CD4-positive, CD25-positive, alpha-beta regulatory T cell (primary cell): ENCODE measurements around the gene NUMA1. TPM values are rescaled to one million over a fixed set of nuclear protein-coding genes. Genes with fewer than 3 reads are reported as not detected.

Source experiments
- ATAC-seq, 2 donors: fragments of 150-1000 bp; cut with Tn5 transposase; one replicate each; pipeline ENCODE4 v1.10.0; 2021; ENCODE audit warnings: low read depth in 2 of 2, moderate number of reproducible peaks in 2 of 2, moderate library complexity in 1 of 2
- DNase-seq, 3 donors: peaks; one replicate each; pipeline versions ENCODE4 v3.0.0 to v3.0.0-alpha.2; 2012 to 2022; ENCODE audit warnings: mixed read lengths in 1 of 3
- H3K27ac ChIP-seq: one replicate; pipeline ENCODE4 v1.7.0; 2013; ENCODE audit warnings: mild to moderate bottlenecking, low read length; ENCODE audit not compliant: insufficient read depth, poor library complexity, severe bottlenecking
- H3K27me3 ChIP-seq: one replicate; pipeline ENCODE4 v1.7.0; 2013; ENCODE audit warnings: low read length; ENCODE audit not compliant: control insufficient read depth, insufficient read depth
- H3K36me3 ChIP-seq: one replicate; pipeline ENCODE4 v1.7.0; 2013; ENCODE audit warnings: mild to moderate bottlenecking, low read length, moderate library complexity; ENCODE audit not compliant: control insufficient read depth, insufficient read depth
- H3K4me1 ChIP-seq: 2 replicates; pipeline ENCODE4 v1.7.0; 2013; ENCODE audit warnings: mild to moderate bottlenecking, low read length; ENCODE audit not compliant: insufficient read depth, control insufficient read depth, poor library complexity, severe bottlenecking
- H3K4me3 ChIP-seq: one replicate; pipeline ENCODE4 v1.7.0; 2013; ENCODE audit warnings: low read depth, mild to moderate bottlenecking, low read length, moderate library complexity
- H3K9me3 ChIP-seq, 2 experiments: 1 replicate in 1 of 2; 2 replicates in 1 of 2; pipeline ENCODE4 v1.7.0; 2013; ENCODE audit warnings: low read length in 2 of 2, mild to moderate bottlenecking in 1 of 2, moderate library complexity in 1 of 2; ENCODE audit not compliant: control insufficient read depth in 2 of 2
- H3K27ac Mint-ChIP-seq, 3 donors: one replicate each; pipeline ENCODE4 v1.8.0; 2020 to 2022; ENCODE audit warnings: mild to moderate bottlenecking in 3 of 3, mixed read lengths in 3 of 3, moderate library complexity in 2 of 3
- H3K27me3 Mint-ChIP-seq: one replicate; pipeline ENCODE4 v1.8.0; 2022; ENCODE audit warnings: mild to moderate bottlenecking, mixed read lengths
- H3K36me3 Mint-ChIP-seq: one replicate; pipeline ENCODE4 v1.8.0; 2020; ENCODE audit warnings: mixed read lengths
- H3K4me1 Mint-ChIP-seq, 4 donors: one replicate each; pipeline ENCODE4 v1.8.0; 2020 to 2022; ENCODE audit warnings: mixed read lengths in 4 of 4, mild to moderate bottlenecking in 1 of 4
- H3K4me3 Mint-ChIP-seq, 4 donors: one replicate each; pipeline ENCODE4 v1.8.0; 2020 to 2022; ENCODE audit warnings: mild to moderate bottlenecking in 4 of 4, mixed read lengths in 4 of 4, moderate library complexity in 3 of 4
- H3K9me3 Mint-ChIP-seq, 7 donors: one replicate each; pipeline ENCODE4 v1.8.0; 2020 to 2022; ENCODE audit warnings: mixed read lengths in 7 of 7, mild to moderate bottlenecking in 3 of 7, moderate library complexity in 2 of 7
- polyA plus RNA-seq, 4 donors: library from polyadenylated mRNA; unstranded; fragments of 300-500 nt; fragmentation: Illumina TruSeq; gene quantifications; one replicate each; pipeline ENCODE4 v1.2.3, GENCODE V29; 2021
- total RNA-seq: library from RNA; stranded (reverse); gene quantifications from one replicate; pipeline ENCODE4 v1.2.3, GENCODE V29; 2022

Gene NUMA1
- total and polyA plus RNA-seq, 5 donors from 2014 or later: 14.0 to 272 (median 23.5) TPM

DNA sequence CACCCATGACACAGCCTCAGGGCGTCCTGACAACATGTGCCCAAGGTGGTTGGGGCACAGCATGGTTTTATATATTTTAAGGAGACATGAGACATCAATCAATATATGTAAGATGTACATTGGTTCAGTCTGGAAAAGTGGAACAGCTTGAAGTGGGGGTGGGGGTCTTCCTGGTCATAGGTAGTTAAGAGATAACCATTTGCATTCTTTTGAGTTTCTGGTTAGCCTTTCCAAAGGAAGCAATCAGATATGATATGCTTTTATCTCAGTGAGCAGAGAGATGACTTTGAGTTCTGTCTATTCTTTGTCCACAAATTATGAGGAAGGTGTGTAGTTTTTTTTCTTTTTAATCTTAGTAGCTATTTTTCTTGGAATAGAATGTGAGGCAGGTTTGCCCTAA, 42.3 kb upstream of the NUMA1 start:
- H3K4me3 ChIP-seq: no peak overlapping the region
- H3K27me3 ChIP-seq: no peaks in the 10 kb centered on the region
- H3K27me3 Mint-ChIP-seq: peaks cover 22% of the 10 kb centered on the region
- no peak overlapping the region for H3K27ac Mint-ChIP-seq
- H3K36me3 ChIP-seq: no peaks in the 10 kb centered on the region
- no peaks in the 10 kb centered on the region for H3K4me1 Mint-ChIP-seq
- H3K4me3 Mint-ChIP-seq: no peak overlapping the region
- no peak overlapping the region for H3K27ac ChIP-seq
- H3K9me3 ChIP-seq: peaks cover 0 to 6% of the 10 kb centered on the region in 2 experiments
- no peaks in the 10 kb centered on the region for H3K4me1 ChIP-seq
- no peaks in the 10 kb centered on the region for H3K36me3 Mint-ChIP-seq
- ATAC-seq (no peak), DNase-seq (no peak)
- peaks cover 0 to 9% (median 1%) of the 10 kb centered on the region in 7 donors for H3K9me3 Mint-ChIP-seq

DNA sequence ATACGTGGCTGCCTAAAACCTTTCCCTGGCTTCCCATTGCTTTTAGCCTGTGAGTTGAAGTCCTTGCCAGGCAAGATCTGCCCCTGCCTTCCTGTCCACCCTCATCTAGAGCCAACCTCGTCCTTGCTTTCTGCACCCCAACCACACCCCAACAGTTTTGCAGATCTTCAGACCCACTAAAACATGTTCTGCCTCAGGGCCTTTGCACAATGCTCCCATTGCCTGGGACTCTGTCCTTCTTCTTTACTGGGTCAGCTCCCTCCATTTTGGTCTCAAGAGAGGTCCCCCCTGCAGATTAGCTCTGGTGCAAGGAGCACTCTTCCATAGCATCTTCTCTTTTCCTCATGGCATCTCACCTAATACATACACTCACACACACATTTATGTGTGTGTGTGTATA, 40.6 kb upstream of the NUMA1 start:
- Mint-ChIP-seq H3K27ac (no peak overlapping the region), H3K9me3 (peaks cover 0 to 3% (median 0%) of the 10 kb centered on the region in 7 donors), H3K27me3 (peaks cover 28% of the 10 kb centered on the region), H3K4me3 (no peak overlapping the region), H3K36me3 (no peaks in the 10 kb centered on the region), H3K4me1 (no peaks in the 10 kb centered on the region)
- Histone ChIP-seq H3K36me3 (no peaks in the 10 kb centered on the region), H3K27ac (no peak overlapping the region), H3K27me3 (no peaks in the 10 kb centered on the region), H3K4me3 (no peak overlapping the region), H3K4me1 (no peaks in the 10 kb centered on the region), H3K9me3 (no peaks in the 10 kb centered on the region)
- no peak for DNase-seq
- no peak for ATAC-seq

DNA sequence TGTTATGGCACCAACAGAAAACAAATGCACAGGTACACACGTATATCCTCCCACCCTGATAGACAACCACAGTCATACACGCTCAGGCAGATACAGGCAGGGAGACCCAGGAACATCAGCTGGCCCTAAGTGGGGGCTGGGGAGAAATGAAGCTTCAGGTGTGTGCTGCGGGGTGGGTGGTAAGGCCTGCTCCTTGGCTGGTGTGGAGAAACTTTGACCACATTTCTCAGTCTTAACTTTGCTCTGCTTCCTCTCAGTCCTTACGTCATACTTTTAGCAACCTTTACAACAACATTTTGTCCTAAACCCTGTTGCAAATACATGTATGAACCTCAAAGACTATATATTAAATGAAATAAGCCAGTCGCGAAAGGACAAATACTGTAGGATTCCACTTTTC, 38.9 kb upstream of the NUMA1 start:
- no peak overlapping the region for H3K27ac ChIP-seq
- DNase-seq: no peak
- H3K27me3 ChIP-seq: no peaks in the 10 kb centered on the region
- H3K4me1 ChIP-seq: no peaks in the 10 kb centered on the region
- Mint-ChIP-seq H3K4me3 (no peak overlapping the region), H3K27me3 (peaks cover 23% of the 10 kb centered on the region), H3K36me3 (no peaks in the 10 kb centered on the region), H3K4me1 (no peaks in the 10 kb centered on the region), H3K27ac (peak overlapping the region in 1 of 3 donors; percentile 29), H3K9me3 (peaks cover 0 to 3% (median 0%) of the 10 kb centered on the region in 7 donors)
- no peaks in the 10 kb centered on the region for H3K36me3 ChIP-seq
- H3K4me3 ChIP-seq: no peak overlapping the region
- no peaks in the 10 kb centered on the region for H3K9me3 ChIP-seq
- no peak for ATAC-seq

DNA sequence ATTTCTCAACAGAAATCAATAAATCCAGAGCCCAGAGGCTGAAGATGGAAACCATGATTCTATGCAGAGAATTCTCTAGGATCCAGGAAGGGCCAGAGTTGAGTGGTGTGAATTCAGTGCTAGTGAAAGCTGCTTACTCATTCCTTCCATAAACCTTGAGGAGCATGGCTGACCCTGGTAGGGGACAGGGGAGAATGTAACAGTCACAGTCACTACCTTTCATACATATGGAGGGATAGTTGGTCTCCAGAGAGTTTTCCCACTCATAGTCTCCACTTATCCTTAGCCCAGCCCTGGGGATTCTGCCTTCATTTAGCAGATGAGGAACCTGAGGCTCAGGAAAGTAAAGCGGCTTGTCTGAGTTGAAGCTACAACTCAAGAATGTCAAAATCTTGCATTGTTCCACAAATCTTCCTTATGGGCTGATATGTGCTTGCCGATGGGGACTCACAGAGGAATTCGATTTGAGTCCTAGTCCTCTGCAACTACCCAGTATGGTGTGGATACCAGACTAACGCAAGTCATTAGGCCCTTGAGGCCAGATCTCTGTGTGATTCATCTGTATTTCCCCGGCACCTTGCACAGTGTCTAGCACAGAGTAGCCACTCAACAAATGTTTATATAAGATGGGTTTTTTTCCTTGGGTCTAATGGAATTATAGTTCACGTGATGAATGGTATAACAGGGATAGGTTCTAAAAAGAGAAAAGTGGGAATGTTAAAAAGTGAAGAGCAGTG, 35.8 kb upstream of the NUMA1 start:
- DNase-seq (no peak), ATAC-seq (no peak)
- H3K36me3 Mint-ChIP-seq: no peaks in the 10 kb centered on the region
- H3K4me1 ChIP-seq: peaks cover 18% of the 10 kb centered on the region
- H3K27me3 ChIP-seq: no peaks in the 10 kb centered on the region
- H3K27ac ChIP-seq: no peak overlapping the region
- no peaks in the 10 kb centered on the region for H3K9me3 ChIP-seq
- no peaks in the 10 kb centered on the region for H3K36me3 ChIP-seq
- peaks cover 0 to 25% (median 17%) of the 10 kb centered on the region in 4 donors for H3K4me1 Mint-ChIP-seq
- H3K27ac Mint-ChIP-seq: no peak overlapping the region
- H3K4me3 ChIP-seq: no peak overlapping the region
- peaks cover 20% of the 10 kb centered on the region for H3K27me3 Mint-ChIP-seq
- H3K9me3 Mint-ChIP-seq: no peaks in the 10 kb centered on the region
- no peak overlapping the region for H3K4me3 Mint-ChIP-seq

DNA sequence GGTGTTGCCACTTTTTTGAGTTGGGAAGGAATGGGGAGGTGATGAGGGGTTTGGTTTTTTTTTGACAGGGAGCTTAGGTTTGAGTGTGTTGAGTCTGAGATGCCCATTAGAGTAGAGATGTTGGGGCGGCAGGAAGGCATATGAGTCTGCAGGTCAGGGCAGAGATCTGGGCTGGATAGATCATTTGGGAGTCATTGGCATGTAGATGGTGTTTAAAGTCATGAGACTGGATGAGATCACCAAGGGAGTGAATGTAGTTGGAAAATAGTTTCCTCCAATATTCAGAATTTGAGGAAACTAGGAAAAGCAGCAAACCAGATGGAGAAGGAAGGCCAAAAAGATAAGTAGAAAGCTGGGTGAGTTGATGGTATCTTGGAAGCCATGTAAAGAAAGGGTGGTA, 34.2 kb upstream of the NUMA1 start:
- DNase-seq: no peak
- no peak overlapping the region for H3K4me3 ChIP-seq
- H3K4me3 Mint-ChIP-seq: no peak overlapping the region
- peaks cover 1% of the 10 kb centered on the region for H3K36me3 ChIP-seq
- H3K9me3 Mint-ChIP-seq: no peaks in the 10 kb centered on the region
- H3K9me3 ChIP-seq: no peaks in the 10 kb centered on the region
- H3K27ac Mint-ChIP-seq: peak overlapping the region; percentile 22 to 63 (median 39)
- H3K4me1 Mint-ChIP-seq: peaks cover 0 to 30% (median 20%) of the 10 kb centered on the region in 4 donors
- H3K27me3 ChIP-seq: no peaks in the 10 kb centered on the region
- H3K4me1 ChIP-seq: peaks cover 19% of the 10 kb centered on the region
- H3K27me3 Mint-ChIP-seq: peaks cover 15% of the 10 kb centered on the region
- ATAC-seq: no peak
- no peak overlapping the region for H3K27ac ChIP-seq
- peaks cover 7% of the 10 kb centered on the region for H3K36me3 Mint-ChIP-seq

DNA sequence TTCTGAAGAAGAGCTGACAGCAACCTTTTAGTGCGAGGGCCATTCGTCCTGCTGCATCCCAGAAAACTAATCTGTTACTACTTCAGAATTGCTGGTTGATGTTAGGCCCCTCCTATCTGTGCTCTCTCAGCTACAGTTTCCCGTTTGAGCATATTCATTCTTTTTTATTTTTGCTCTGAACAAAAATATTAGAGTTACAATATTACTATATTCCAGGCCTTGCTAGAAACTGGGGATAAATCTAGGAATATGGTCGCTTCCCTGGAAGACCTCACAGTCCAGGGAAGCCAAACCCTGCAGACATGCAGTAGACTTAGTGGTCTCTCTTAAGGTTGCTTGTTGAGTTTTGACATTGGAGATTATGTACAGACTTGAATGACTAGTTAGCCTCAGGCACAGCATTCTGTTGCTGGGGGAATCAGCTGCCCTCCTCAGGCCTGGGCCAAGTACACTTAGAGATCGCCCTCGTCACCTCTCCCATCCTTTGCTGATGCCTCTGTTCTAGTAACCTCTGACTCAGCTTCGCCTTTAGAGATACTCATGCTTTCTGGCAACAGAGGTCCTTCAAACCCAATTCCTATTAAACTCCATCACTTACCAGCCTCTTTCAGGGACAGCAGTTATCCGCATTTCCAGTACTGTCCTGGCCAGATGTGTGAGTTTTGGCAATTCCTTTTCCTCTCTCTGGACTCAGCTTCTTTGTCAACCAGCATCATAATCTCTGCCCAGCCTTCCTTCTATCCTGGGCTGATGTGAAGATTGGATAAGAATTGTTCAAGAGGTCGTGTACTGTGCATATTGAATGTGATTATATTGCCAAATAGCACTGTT, 32.9 kb upstream of the NUMA1 start:
- no peaks in the 10 kb centered on the region for H3K27me3 ChIP-seq
- peaks cover 15% of the 10 kb centered on the region for H3K27me3 Mint-ChIP-seq
- H3K4me1 Mint-ChIP-seq: peaks cover 0 to 30% (median 20%) of the 10 kb centered on the region in 4 donors
- H3K4me3 ChIP-seq: peak overlapping the region; percentile 93
- H3K36me3 ChIP-seq: peaks cover 12% of the 10 kb centered on the region
- ATAC-seq: no peak
- no peak for DNase-seq
- H3K27ac Mint-ChIP-seq: peak overlapping the region; percentile 98 to 100 (median 99)
- H3K4me3 Mint-ChIP-seq: peak overlapping the region; percentile 92 to 97 (median 96)
- no peaks in the 10 kb centered on the region for H3K9me3 Mint-ChIP-seq
- peaks cover 19% of the 10 kb centered on the region for H3K4me1 ChIP-seq
- H3K27ac ChIP-seq: peak overlapping the region; percentile 96
- peaks cover 7% of the 10 kb centered on the region for H3K36me3 Mint-ChIP-seq
- H3K9me3 ChIP-seq: no peaks in the 10 kb centered on the region

DNA sequence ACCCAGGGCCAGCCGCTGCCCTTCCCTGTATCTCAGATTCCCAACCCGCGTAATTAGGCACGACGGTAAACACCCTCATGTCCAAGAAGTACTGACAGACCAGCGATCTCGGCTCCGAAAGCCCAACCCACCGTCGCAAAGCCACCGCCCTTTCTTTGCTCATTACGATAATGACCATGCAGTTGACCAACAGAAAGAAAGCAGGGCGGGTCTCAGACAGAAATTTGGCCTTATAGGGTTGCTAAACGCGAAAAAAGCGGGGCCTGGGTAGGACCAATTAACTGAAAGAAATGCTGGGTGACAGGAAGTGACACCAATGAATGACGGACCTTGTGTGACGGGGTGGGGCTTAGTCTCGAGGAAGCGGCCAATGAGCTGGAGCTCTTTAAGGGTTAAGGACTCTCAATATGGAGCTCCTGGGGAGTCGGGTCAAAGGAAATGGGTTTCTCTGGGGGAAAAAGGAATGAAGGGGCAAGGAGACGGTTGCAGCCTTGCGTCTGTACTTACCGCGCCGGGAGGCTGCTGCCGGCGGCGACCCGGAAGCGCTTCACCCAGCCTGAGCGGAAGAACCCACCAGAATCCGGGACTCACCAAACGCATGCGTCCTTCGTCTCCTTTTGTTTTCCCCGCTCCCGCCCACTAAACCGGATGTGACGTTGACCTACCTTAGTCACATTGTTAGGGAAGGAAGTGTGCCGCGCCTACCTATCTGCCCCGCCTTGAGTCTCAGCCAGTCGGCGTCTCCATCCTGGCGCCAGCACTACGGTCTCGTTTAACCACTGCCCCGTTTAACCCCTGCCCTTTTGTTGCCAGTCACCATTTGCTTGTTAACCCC, 32.0 kb upstream of the NUMA1 start, which contains the start of gene ANAPC15:
Gene ANAPC15 (minus strand): TSS at position 553 of the 835 bp plus-strand sequence. CDS start 1,419 bp downstream, outside the sequence.
- Histone ChIP-seq H3K4me3 (peak within 1 kb of the TSS; percentile 93), H3K4me1 (peaks cover 19% of the 10 kb centered on the region), H3K27me3 (no peaks in the 10 kb centered on the region), H3K27ac (peak within 1 kb of the TSS; percentile 96), H3K9me3 (no peaks in the 10 kb centered on the region), H3K36me3 (peaks cover 17% of the 10 kb centered on the region)
- Mint-ChIP-seq H3K4me3 (peak within 1 kb of the TSS; percentile 92 to 97 (median 96)), H3K9me3 (no peaks in the 10 kb centered on the region), H3K4me1 (peaks cover 0 to 30% (median 20%) of the 10 kb centered on the region in 4 donors), H3K36me3 (peaks cover 9% of the 10 kb centered on the region), H3K27ac (peak within 1 kb of the TSS; percentile 98 to 100 (median 99)), H3K27me3 (peaks cover 15% of the 10 kb centered on the region)
- ATAC-seq (peak; percentile 85 to 88), DNase-seq (peak; percentile 98 to 100 (median 99))
